NCI-H2081 treated with DMSO at 0.1 percent for 48 hours (cell line): ENCODE measurements around the gene EDN3.

Source experiments
- DNase-seq: peaks from one replicate; lab custom pipeline; 2025; lab: John Stamatoyannopoulos, UW

The EDN3 gene

GRCh38 chr20:59300333-59301081 lies at the start of gene EDN3:
EDN3 (plus strand) TSS chr20:59300611; CDS start chr20:59300813, 202 bp downstream.
- DNase-seq, result no peak

DNA sequence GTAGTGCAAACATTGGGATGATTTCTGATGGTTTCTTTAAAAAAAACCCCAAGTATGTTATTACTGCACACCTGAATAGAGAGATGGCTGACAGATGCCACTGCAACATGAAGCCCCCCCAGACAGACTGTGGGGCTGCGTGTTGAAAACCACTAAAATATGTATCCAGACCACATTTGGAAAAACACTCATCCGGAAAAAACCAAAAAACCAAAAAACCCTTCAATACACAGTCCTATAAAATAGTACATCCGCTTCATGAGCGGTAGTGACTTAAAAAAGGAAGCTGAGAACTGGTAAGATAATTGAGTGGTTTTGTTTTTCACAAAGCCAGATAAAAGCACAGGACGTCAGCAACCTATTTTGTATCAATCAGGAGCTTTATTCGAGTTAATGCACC lies 47.1 kb upstream of the EDN3 start:
- DNase-seq, result no peak

GRCh38 chr20:59253779-59254319 lies 46.6 kb upstream of the EDN3 start:
- DNase-seq, result no peak

DNA sequence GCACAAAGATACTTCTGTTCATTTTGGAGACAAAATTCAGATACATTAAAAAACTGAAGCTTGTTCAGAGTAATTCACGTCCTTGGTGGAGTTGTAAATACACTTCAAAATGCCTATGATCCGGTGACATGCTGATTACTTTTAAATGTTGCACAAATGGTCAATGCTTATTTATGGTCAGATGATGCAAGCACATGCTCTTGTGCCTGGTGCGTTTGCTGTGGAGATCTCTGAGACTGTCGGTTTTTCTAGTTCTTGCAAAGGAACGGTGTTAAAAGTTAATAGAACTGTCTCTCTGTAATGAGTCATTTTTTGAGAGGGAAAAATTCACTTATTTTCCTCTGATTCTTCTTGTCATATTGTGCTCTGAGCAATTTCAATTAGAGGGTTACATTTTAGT lies 45.2 kb upstream of the EDN3 start:
- DNase-seq, result no peak

DNA sequence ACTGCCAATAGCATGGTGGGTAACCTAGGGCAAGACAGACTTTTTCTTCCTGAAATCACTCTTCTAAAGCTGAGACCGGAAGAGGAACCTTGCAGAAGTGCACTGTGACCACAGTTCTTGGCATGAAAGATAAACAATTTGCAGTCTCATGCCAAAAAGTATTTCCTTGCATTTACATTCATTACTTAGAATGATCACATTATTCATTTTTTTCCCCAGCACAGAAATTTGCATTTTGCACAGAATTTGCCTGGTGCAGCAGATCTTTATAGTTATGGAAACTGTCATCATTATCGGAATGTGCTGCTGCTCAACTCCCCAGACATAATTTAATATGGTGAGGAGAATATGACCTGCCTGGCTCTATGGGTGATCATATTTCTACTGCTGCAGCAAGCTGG lies 42.2 kb upstream of the EDN3 start:
- no peak for DNase-seq

DNA sequence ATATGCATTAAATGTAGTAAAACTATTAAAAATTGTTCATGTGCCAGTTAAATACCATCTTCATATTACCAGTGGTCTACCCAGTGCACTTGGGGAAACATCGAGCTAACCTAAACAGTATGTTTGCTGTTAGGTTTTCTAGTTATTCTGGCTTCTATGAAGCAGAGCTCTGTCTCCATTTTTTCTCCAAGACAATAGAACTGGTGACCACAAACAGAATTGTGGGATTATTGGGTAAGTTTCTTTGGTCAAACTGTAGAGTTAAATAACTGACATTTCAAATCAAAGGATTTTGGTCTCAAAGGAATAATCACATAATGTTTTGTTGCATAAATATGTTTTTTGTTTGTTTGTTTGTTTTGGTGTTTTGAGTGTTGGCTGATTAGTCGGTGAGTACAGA lies 40.5 kb upstream of the EDN3 start:
- no peak for DNase-seq

GRCh38 chr20:59265298-59265697 lies 35.1 kb upstream of the EDN3 start:
- no peak for DNase-seq

GRCh38 chr20:59268870-59269269 lies 31.5 kb upstream of the EDN3 start:
- no peak for DNase-seq

- DNase-seq, result no peak
Observed at GRCh38 chr20:59269411-59270025, 30.9 kb upstream of the EDN3 start.

GRCh38 chr20:59270380-59270779 lies 30.0 kb upstream of the EDN3 start:
- no peak for DNase-seq

- no peak for DNase-seq
Observed at GRCh38 chr20:59273739-59274357, 26.6 kb upstream of the EDN3 start.

DNA sequence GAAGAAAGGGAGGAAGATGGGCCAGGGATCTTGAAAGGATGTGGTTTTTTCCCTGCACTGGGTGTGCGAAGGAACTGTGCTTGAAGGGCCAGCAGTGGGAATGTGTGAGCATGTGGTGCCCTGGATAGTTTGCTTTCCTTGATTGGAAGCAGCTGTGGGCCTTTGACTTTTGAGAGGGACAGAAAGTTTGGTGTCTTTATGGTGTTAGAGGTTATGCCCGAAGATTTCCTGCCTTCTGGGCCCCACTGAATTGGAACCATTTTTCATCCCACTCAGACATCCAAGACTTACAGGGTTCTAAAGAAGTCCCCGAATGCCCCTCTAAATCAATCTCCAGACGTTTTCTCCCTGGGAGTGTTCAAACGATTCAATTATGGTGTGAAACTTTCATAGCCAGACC lies 23.5 kb upstream of the EDN3 start:
- DNase-seq, result no peak

GRCh38 chr20:59284470-59284869 lies 15.9 kb upstream of the EDN3 start:
- DNase-seq, result no peak

DNA sequence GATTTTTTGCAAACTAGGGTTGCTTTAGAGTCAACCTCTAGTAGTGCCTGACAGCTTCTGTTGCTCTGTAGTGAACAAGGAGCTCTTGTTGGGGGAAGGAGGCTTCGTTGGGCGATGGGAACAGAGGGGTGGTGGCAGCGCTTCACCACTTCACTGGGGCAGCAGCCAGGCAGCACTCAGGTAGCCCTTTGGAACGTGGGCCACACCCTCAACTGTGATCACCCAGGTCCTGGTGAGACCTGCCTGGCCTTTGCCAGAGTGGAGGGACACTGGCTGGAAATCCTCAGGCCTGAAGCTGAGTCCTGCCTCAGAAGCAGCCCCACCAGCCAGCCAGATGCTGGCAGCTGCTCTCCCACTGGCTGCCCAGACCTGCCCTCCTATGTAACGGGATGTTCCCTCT lies 10.4 kb upstream of the EDN3 start:
- DNase-seq, result no peak

DNA sequence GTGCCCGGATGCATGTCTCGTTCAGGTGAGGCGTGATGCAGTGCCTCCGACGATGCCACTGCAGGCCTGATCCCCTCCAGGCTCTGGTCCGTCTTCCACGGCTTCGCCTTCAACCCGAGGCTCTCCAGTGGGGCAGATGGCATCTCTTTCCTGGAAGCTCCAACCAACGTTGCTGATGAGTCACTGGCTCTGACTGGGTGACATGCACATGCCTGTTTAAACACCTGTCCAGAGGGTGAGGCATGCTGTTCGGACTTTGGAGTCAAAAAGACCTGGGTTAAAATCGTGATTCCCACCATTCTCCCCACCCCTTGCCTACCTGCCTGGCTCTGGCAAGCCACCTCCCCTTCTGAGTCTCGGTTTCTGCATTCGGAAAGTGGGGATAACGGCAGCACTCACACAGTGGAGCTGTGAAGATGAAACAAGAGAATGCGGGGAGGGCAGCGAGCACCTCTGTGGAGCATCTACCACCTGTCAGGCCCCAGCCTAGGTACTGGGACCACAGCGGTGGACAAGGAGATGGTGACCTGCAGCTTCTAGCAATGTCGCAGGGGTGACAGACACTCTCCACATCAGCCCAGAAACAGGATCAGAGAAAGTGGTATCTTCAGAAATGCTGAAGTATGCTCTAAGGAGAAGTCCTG lies 8.5 kb upstream of the EDN3 start:
- DNase-seq, result no peak

DNA sequence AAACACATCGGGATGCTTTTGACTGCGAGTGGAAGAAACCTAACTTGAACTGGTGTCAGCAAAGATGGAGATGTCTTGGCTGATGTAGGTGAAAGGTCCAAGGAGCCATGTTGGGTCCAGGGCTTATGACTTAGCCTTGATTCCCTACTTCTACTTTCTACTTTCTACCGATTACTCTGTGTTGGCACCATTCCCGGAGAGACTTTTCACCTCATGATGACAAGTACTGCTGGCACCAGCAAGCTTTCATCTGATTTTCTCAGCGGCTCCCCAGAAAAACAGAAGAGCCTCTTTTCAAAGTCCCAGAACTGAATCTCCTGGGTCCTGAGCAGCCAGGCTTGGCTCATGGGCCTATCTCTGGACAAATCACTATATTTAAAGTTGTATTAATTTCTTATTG lies 4.9 kb upstream of the EDN3 start:
- no peak for DNase-seq

DNA sequence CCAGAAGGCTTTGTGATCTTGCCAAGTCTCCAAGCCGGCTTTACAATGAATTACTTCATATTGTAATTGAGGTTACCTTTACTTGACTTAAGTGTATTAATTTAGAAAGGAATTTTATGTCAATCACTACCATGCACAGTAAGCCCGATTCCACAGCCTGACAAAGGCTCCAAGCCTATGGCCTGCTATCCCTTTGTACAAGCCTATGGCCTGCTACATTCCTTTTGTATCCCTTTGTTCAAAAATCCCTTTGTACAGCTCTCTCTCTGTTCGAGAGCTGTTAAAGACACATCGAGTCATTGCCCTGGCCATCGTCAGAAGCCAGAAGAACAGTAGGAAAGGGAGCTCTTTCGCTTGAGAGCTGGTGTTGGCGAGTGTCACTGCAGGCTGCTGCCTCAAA lies 2.7 kb upstream of the EDN3 start:
- DNase-seq, result no peak

- no peak for DNase-seq
Observed at GRCh38 chr20:59299945-59300332, 472 bp upstream of the EDN3 start.

DNA sequence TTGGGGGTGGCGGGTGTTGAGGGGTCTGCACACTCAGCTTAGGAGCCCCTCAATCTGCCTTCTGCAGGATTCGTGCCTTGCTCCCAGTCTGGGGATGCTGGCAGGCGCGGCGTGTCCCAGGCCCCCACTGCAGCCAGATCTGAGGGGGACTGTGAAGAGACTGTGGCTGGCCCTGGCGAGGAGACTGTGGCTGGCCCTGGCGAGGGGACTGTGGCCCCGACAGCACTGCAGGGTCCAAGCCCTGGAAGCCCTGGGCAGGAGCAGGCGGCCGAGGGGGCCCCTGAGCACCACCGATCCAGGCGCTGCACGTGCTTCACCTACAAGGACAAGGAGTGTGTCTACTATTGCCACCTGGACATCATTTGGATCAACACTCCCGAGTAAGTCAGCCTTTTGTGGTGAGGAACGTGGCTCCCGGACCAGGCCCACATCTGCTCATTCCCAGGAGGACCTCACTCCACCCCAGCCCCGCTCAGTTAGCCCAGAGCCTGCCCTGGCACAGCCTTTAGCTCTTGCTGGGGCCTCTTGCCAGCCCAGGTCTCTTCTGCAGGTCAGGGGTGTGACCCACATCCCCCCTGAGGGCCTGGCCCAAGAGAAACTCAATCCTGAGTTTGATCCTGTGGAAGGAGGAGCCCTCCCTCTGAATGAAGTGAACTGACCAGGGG lies 1.1 kb downstream of the EDN3 start:
- DNase-seq, result no peak

DNA sequence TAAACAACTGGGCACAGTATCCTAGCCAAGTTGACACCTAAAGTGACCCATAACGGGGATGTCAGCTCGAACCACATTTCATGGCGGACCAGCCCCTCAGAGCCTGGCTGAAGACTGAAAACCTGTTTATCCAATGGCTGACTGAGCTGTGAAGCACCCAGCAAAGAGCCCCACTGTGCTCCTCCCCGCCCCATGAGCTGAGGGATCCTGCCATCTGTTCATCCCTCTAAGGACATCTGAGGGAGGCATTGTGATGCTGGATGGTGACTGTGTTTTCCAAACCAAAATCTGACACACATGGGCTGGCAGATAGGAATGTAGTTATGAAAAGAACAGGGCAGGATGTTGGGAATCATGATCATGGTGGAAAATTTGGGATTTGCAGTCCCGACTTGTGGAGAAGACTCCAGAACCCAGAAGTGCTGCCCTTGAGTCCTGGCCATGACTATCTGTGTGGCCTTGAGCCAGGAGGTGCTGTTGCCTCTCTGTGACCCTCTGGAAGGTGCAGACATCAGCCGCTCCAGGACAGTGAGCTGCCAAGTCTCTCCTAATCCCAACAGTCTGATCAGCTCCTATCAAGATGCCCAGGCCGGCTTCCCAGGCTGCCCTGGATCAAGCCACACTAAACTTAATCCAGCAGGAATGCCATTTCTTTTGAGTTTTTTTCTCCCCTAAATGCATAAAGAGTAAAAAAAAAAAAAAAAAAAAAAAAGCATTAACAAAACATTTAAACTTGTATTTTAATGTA lies 5.7 kb downstream of the EDN3 start:
- no peak for DNase-seq

DNA sequence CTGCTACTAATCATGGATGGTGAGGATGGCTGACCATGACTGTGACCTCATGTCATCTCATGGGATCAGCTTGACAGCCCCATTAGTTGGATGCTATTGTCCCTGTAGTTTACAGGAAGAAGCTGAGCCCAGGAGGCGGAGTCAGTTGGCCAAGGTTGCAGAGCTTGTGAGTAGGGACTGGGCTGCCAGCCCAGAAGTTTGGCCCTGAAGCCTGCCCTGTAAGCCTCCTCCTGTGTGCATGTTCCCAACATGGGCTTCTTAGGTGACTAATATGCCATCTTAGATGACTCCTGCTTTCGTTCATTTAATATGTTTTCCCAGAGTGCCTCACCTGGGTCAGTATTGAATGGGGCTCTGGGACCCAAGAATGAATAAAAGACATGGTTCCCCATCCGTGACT lies 6.9 kb downstream of the EDN3 start:
- DNase-seq, result no peak
